GM19238 (cell line): ENCODE data around the gene SLC25A21.

ENCODE experiments used
- DNase-seq: peaks from one replicate; pipeline ENCODE4 v3.0.0; 2011; ENCODE audit warnings: low spot score; ENCODE audit not compliant: insufficient read length

Gene SLC25A21

GRCh38 chr14:37047226-37047625 is 125.2 kb downstream of the SLC25A21 start:
- DNase-seq: no peak

- DNase-seq: no peak
Measured at GRCh38 chr14:37046815-37047214, 125.6 kb downstream of the SLC25A21 start.

GRCh38 chr14:37045340-37046061 is 126.9 kb downstream of the SLC25A21 start:
- no peak for DNase-seq

GRCh38 chr14:37037636-37038387 is 134.6 kb downstream of the SLC25A21 start:
- DNase-seq: no peak

GRCh38 chr14:37036669-37037341 is 135.6 kb downstream of the SLC25A21 start:
- DNase-seq: no peak

GRCh38 chr14:37035401-37035800 is 137.0 kb downstream of the SLC25A21 start:
- no peak for DNase-seq

- DNase-seq: no peak
Measured at GRCh38 chr14:37034410-37035285, 137.8 kb downstream of the SLC25A21 start.

- no peak for DNase-seq
Measured at GRCh38 chr14:37032863-37033262, 139.5 kb downstream of the SLC25A21 start.

GRCh38 chr14:37027188-37027824 is 145.1 kb downstream of the SLC25A21 start:
- DNase-seq: no peak

- DNase-seq: no peak
Measured at GRCh38 chr14:37023875-37024565, 148.4 kb downstream of the SLC25A21 start.

GRCh38 chr14:37021390-37021789 is 151.0 kb downstream of the SLC25A21 start:
- no peak for DNase-seq

GRCh38 chr14:37019488-37019887 is 152.9 kb downstream of the SLC25A21 start:
- no peak for DNase-seq

- DNase-seq: no peak
Measured at GRCh38 chr14:37018571-37019240, 153.7 kb downstream of the SLC25A21 start.

- no peak for DNase-seq
Measured at GRCh38 chr14:37013078-37013477, 159.3 kb downstream of the SLC25A21 start.

- DNase-seq: no peak
Measured at GRCh38 chr14:36998686-36999085, 173.7 kb downstream of the SLC25A21 start.

- DNase-seq: no peak
Measured at GRCh38 chr14:36997843-36998242, 174.6 kb downstream of the SLC25A21 start.

GRCh38 chr14:36996857-36997590 is 175.4 kb downstream of the SLC25A21 start:
- no peak for DNase-seq

- DNase-seq: no peak
Measured at GRCh38 chr14:36996133-36996856, 176.1 kb downstream of the SLC25A21 start.
